Activated CD4-positive, alpha-beta T cell treated with anti-CD3 and anti-CD28 coated beads for 24 hours (primary cell): Measurements from ENCODE around the gene CUL9.

Source experiments
- DNase-seq, 2 donors: peaks; one replicate each; pipeline ENCODE4 v3.0.0-alpha.2; 2020; ENCODE audit warnings: low read depth in 2 of 2

Gene CUL9

GRCh38 chr6:43273707-43274106 is 91.7 kb downstream of the CUL9 start:
- no peak for DNase-seq
